OCI-LY1 (cell line): Measurements from ENCODE around the gene SLCO2A1.

Experiments
- H2AFZ ChIP-seq: fragments of 200-600 bp; sonication (generic), shearing (Covaris generic); 2 replicates; pipeline ENCODE4 v1.6.0; 2014; ENCODE audit warnings: antibody characterized with exemption, mild to moderate bottlenecking, low read length
- H3F3A ChIP-seq: fragments of 200-600 bp; sonication (generic), shearing (Covaris generic); 2 replicates; pipeline ENCODE4 v1.6.0; 2014; ENCODE audit warnings: mild to moderate bottlenecking, antibody characterized with exemption, low read length, moderate library complexity; ENCODE audit not compliant: insufficient read depth
- H3K27ac ChIP-seq: fragments of 200-600 bp; sonication (generic); 2 replicates; pipeline ENCODE4 v1.5.1; 2014; ENCODE audit warnings: low read length, mixed run types, mild to moderate bottlenecking, low read depth; ENCODE audit not compliant: poor library complexity, severe bottlenecking
- H3K27me3 ChIP-seq: fragments of 200-600 bp; sonication (generic); 2 replicates; pipeline ENCODE4 v1.6.0; 2014; ENCODE audit warnings: antibody characterized with exemption, mild to moderate bottlenecking, low read length, moderate library complexity; ENCODE audit not compliant: insufficient read depth
- H3K36me3 ChIP-seq: fragments of 200-600 bp; sonication (generic); 2 replicates; pipeline ENCODE4 v1.6.1; 2014; ENCODE audit warnings: mild to moderate bottlenecking, antibody characterized with exemption, low read length, moderate library complexity, mixed read lengths; ENCODE audit not compliant: insufficient read depth
- H3K4me1 ChIP-seq: fragments of 200-600 bp; sonication (generic); 2 replicates; pipeline ENCODE4 v1.5.1; 2014; ENCODE audit warnings: mild to moderate bottlenecking, low read length, moderate library complexity; ENCODE audit not compliant: insufficient read depth, severe bottlenecking
- H3K4me2 ChIP-seq: fragments of 200-600 bp; sonication (generic), shearing (Covaris generic); 2 replicates; pipeline ENCODE4 v1.6.1; 2014; ENCODE audit warnings: low read length
- H3K4me3 ChIP-seq: fragments of 200-600 bp; sonication (generic); 2 replicates; pipeline ENCODE4 v1.5.1; 2014; ENCODE audit warnings: low read length, low read depth, mild to moderate bottlenecking, mixed read lengths; ENCODE audit not compliant: poor library complexity, severe bottlenecking
- H3K79me2 ChIP-seq: fragments of 200-600 bp; shearing (Covaris generic); 2 replicates; pipeline ENCODE4 v1.6.1; 2016; ENCODE audit warnings: mixed run types, low read length, mixed read lengths; ENCODE audit not compliant: insufficient read depth
- H3K9ac ChIP-seq: fragments of 200-600 bp; sonication (generic), shearing (Covaris generic); 2 replicates; pipeline ENCODE4 v1.6.1; 2014; ENCODE audit warnings: mild to moderate bottlenecking, low read length, mixed read lengths
- H3K9me2 ChIP-seq: fragments of 200-600 bp; sonication (generic), shearing (Covaris generic); 2 replicates; pipeline ENCODE4 v1.6.1; 2014; ENCODE audit warnings: low read depth, mild to moderate bottlenecking, low read length, mixed read lengths
- H3K9me3 ChIP-seq: fragments of 200-600 bp; shearing (Covaris generic); 2 replicates; pipeline ENCODE4 v1.6.1; 2014; ENCODE audit warnings: low read length, mixed read lengths
- H4K20me1 ChIP-seq: fragments of 200-600 bp; sonication (generic), shearing (Covaris generic); 2 replicates; pipeline ENCODE4 v1.6.0; 2016; ENCODE audit warnings: mild to moderate bottlenecking, low read length; ENCODE audit not compliant: insufficient read depth
- CTCF ChIP-seq: fragments of 200-600 bp; sonication (generic), shearing (Covaris generic); IDR thresholded peaks from 2 replicates; pipeline ENCODE4 v1.5.1; 2017; ENCODE audit warnings: mild to moderate bottlenecking, antibody characterized with exemption, low read length, moderate library complexity, mixed read lengths
- EZH2 ChIP-seq: fragments of 200-600 bp; sonication (generic), shearing (Covaris generic); IDR thresholded peaks from 2 replicates; pipeline ENCODE4 v1.8.0; 2017; ENCODE audit warnings: borderline replicate concordance, mixed run types, mild to moderate bottlenecking, antibody characterized with exemption, low read length, moderate library complexity, mixed read lengths

Gene SLCO2A1

GRCh38 chr3:134038716-134039115 is 9.0 kb upstream of the SLCO2A1 start:
- Histone ChIP-seq H4K20me1 (no peaks in the 10 kb centered on the region), H3K4me2 (no peak overlapping the region), H3K79me2 (no peaks in the 10 kb centered on the region), H2AFZ (no peak overlapping the region), H3K9ac (no peak overlapping the region), H3K27ac (no peak overlapping the region), H3K4me3 (no peak overlapping the region), H3K36me3 (no peaks in the 10 kb centered on the region), H3K4me1 (no peaks in the 10 kb centered on the region), H3K27me3 (no peaks in the 10 kb centered on the region; the same call in 1 of the 2 replicates), H3K9me3 (peaks cover 13% of the 10 kb centered on the region), H3F3A (no peaks in the 10 kb centered on the region), H3K9me2 (no peaks in the 10 kb centered on the region)
- TF ChIP-seq EZH2 (no peak), CTCF (no peak)

- no peak for TF ChIP-seq EZH2
- no peak for TF ChIP-seq CTCF
- H3K9me2 ChIP-seq: no peaks in the 10 kb centered on the region
Observed at GRCh38 chr3:134038071-134038491, 8.4 kb upstream of the SLCO2A1 start.

GRCh38 chr3:134037168-134037567 is 7.4 kb upstream of the SLCO2A1 start:
- Histone ChIP-seq H3K27ac (no peak overlapping the region), H3K9me3 (0 out of 2 replicates have a peak, but pooled peaks cover 3% of the 10 kb centered on the region)
- TF ChIP-seq CTCF (no peak), EZH2 (no peak)

More at GRCh38 chr3:134038071-134038491, 8.4 kb upstream of the SLCO2A1 start:
- Histone ChIP-seq H3K27me3 (no peaks in the 10 kb centered on the region; the same call in 1 of the 2 replicates), H3K36me3 (no peaks in the 10 kb centered on the region), H4K20me1 (no peaks in the 10 kb centered on the region), H3K4me3 (no peak overlapping the region), H3K9me3 (peaks cover 9% of the 10 kb centered on the region; the same call in 1 of the 2 replicates), H3K4me2 (no peak overlapping the region), H2AFZ (no peak overlapping the region), H3K9ac (no peak overlapping the region), H3K27ac (no peak overlapping the region), H3K4me1 (no peaks in the 10 kb centered on the region), H3K79me2 (no peaks in the 10 kb centered on the region), H3F3A (no peaks in the 10 kb centered on the region)

More at GRCh38 chr3:134037168-134037567, 7.4 kb upstream of the SLCO2A1 start:
- Histone ChIP-seq H2AFZ (no peak overlapping the region), H3K4me2 (no peak overlapping the region), H3K27me3 (no peaks in the 10 kb centered on the region; the same call in 1 of the 2 replicates), H3K9me2 (no peaks in the 10 kb centered on the region), H3K9ac (no peak overlapping the region), H4K20me1 (no peaks in the 10 kb centered on the region), H3K36me3 (no peaks in the 10 kb centered on the region), H3K79me2 (no peaks in the 10 kb centered on the region), H3K4me3 (no peak overlapping the region), H3K4me1 (no peaks in the 10 kb centered on the region), H3F3A (no peaks in the 10 kb centered on the region)
